ENCODE measurements around the gene MED27.
"Not testable (repeated sequence)": the region's sequence is repeated elsewhere in the genome, so short reads cannot be mapped to it uniquely, and the experiment has no call there.

Gene MED27

DNA sequence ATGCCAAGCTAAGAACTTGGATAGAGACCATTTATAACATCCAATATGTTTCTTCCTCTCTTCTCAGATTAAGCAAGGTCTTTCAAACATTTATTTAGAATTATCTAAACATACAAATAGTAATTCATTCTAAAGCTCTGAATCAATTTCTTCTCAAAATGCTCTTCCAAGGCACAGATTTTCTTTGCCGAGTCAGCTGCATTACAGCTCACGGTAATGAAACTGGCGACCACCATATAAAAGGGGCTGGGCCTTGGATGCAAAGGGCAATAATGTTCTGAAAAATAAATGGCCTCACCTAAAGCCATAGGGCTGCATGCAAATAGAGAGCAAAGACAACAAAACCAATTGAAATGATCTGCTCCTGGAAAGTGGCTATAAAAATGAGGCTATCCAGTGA, 63.8 kb downstream of the MED27 start:
- H3K4me1 ChIP-seq: peaks cover 30% of the 10 kb centered on the region
- no peak overlapping the region for H3K4me3 ChIP-seq (ENCODE audit: low read depth, low read length)
- no peaks in the 10 kb centered on the region for H3K27me3 ChIP-seq
- H3K9me3 ChIP-seq: no peaks in the 10 kb centered on the region
- no peak for DNase-seq
- no peaks in the 10 kb centered on the region; the same call in 1 of the 2 replicates for H3K36me3 ChIP-seq
- TF ChIP-seq, protein P1, sequence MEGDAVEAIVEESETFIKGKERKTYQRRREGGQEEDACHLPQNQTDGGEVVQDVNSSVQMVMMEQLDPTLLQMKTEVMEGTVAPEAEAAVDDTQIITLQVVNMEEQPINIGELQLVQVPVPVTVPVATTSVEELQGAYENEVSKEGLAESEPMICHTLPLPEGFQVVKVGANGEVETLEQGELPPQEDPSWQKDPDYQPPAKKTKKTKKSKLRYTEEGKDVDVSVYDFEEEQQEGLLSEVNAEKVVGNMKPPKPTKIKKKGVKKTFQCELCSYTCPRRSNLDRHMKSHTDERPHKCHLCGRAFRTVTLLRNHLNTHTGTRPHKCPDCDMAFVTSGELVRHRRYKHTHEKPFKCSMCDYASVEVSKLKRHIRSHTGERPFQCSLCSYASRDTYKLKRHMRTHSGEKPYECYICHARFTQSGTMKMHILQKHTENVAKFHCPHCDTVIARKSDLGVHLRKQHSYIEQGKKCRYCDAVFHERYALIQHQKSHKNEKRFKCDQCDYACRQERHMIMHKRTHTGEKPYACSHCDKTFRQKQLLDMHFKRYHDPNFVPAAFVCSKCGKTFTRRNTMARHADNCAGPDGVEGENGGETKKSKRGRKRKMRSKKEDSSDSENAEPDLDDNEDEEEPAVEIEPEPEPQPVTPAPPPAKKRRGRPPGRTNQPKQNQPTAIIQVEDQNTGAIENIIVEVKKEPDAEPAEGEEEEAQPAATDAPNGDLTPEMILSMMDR (IDR thresholded peaks at IDR 0.05; ENCODE audit: low read depth, low read length): no peak

DNA sequence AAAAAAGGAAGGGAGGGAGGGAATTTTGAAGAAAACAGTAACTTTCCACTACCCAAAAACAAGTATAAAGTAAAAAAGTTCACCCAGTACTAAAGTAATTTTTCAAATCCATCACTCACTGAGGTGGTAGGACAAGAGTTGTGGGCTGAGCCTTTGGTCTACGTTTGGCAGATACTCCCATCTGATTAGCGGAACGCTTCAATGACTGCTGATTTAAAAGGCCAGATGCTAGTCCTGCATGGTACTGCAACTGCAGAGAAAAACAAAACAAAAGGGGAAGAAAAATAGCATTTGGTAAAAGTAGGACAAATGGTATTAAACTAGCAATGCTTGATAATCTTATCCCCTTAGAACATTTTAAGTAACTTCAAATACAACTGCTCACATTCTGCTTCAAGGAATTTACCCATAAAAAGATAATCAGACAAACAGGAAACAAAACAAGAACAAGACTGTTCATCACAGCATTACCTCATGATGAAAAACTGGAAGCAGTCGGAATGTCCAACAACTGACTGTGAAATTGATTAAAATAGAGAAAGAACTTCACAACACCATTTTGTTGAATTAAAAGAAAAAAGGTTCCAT, 65.4 kb downstream of the MED27 start:
- Histone ChIP-seq H3K36me3 (no peaks in the 10 kb centered on the region; the same call in 1 of the 2 replicates), H3K4me1 (peaks cover 15% of the 10 kb centered on the region), H3K4me3 (ENCODE audit: low read depth, low read length) (no peak overlapping the region), H3K27me3 (no peaks in the 10 kb centered on the region), H3K9me3 (no peaks in the 10 kb centered on the region)
- DNase-seq: peak; percentile 20
- TF ChIP-seq, protein P1 (IDR thresholded peaks at IDR 0.05; ENCODE audit: low read depth, low read length): no peak

DNA sequence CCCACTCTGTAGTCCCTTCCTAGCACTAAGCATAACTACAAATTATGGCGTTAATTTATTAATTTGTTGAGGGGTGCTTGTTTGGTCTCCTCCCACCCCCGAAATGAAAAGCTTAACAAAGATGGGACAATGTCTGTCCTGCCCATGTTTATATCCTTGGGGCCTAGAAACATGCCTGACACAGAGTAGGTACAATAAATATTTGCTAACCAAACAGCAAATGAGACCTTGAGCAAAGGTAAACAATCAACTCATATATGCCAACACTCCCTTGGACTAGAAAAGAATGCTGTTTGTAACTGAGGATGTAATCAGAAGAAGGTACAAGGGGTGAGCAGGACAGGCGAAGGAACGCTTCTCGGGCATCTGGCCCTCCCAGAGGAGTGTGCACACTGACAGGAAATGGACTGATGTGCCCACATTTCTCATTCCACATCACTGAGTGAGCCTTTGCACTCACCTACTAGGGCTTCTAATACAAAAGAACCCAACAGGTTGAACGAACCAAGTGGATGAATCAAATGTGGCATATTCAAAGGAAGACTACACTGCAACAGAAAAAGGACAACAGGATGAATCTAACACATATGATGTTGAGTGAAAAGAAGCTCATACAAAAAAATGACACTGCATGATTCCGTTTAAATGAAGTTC, 66.8 kb downstream of the MED27 start:
- H3K4me1 ChIP-seq: peaks cover 9% of the 10 kb centered on the region; the same call in 1 of the 2 replicates
- H3K27me3 ChIP-seq: no peaks in the 10 kb centered on the region
- DNase-seq: no peak
- no peaks in the 10 kb centered on the region; the same call in 1 of the 2 replicates for H3K36me3 ChIP-seq
- TF ChIP-seq, protein P1 (IDR thresholded peaks at IDR 0.05; ENCODE audit: low read depth, low read length): no peak
- no peaks in the 10 kb centered on the region for H3K9me3 ChIP-seq
- H3K4me3 ChIP-seq (ENCODE audit: low read depth, low read length): no peak overlapping the region

DNA sequence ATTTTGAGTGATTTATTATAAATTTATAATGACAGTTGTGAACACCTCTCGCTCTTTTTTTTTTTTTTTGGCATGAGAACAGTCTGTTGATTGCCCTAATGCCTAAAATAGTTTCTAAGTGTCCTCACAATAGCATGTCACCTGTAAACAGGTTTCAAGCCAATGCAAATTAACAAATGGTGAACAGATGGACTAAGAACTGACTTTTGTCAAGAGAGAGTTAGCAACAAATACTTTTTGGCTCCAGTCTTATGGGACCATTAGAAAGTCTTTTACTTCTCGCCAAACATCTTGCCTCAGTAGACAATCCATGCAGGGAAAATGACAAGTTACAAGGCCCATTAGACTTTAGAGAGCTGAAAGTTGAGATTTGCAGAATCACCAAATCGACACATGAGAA, 67.8 kb downstream of the MED27 start:
- H3K9me3 ChIP-seq: no peaks in the 10 kb centered on the region
- no peak overlapping the region for H3K4me3 ChIP-seq (ENCODE audit: low read depth, low read length)
- H3K36me3 ChIP-seq: no peaks in the 10 kb centered on the region; the same call in 1 of the 2 replicates
- no peak for DNase-seq
- H3K4me1 ChIP-seq: peaks cover 9% of the 10 kb centered on the region
- TF ChIP-seq, protein P1 (IDR thresholded peaks at IDR 0.05; ENCODE audit: low read depth, low read length): no peak
- no peaks in the 10 kb centered on the region for H3K27me3 ChIP-seq

DNA sequence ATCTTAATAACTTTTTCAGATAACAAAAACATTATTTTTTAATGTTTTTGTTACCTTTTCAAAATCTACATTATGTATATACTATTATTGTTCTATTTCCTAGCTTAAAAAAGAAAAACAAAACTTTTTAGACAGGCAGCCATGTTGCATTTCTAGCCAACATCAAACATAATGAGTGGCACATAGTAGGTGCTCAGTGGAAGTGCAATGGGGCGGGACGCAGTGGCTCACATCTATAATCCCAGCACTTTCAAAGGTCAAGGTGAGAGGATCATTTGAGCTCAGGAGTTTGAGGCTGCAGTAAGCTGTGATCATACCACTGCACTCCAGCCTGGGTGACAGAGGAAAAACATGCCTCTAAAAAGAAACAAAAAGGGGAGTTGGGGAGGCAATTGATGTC, 68.4 kb downstream of the MED27 start:
- Histone ChIP-seq H3K4me3 (ENCODE audit: low read depth, low read length) (no peak overlapping the region), H3K9me3 (no peaks in the 10 kb centered on the region), H3K36me3 (no peaks in the 10 kb centered on the region; the same call in 1 of the 2 replicates), H3K4me1 (peaks cover 5% of the 10 kb centered on the region), H3K27me3 (no peaks in the 10 kb centered on the region)
- TF ChIP-seq, protein P1 (IDR thresholded peaks at IDR 0.05; ENCODE audit: low read depth, low read length): no peak
- DNase-seq: no peak

DNA sequence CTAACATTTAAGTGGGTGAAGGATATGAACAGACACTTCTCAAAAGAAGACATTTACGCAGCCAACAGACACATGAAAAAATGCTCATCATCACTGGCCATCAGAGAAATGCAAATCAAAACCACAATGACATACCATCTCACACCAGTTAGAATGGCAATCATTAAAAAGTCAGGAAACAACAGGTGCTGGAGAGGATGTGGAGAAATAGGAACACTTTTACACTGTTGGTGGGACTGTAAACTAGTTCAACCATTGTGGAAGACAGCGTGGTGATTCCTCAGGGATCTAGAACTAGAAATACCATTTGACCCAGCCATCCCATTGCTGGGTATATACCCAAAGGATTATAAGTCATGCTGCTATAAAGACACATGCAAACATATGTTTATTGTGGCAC, 69.5 kb downstream of the MED27 start:
- H3K9me3 ChIP-seq; H3K27me3 ChIP-seq; H3K36me3 ChIP-seq; H3K4me3 ChIP-seq (ENCODE audit: low read depth, low read length); H3K4me1 ChIP-seq; DNase-seq: not testable (repeated sequence)

Measured in BE2C (cell line).